Hepatocyte (in vitro differentiated cells): ENCODE measurements around the gene GLIS2. TPM values are rescaled to one million over a fixed set of nuclear protein-coding genes. Genes with fewer than 3 reads are reported as not detected.
A peak's percentile ranks its signal among the peaks of the same experiment; 100 is the strongest.

ENCODE experiments used
- DNase-seq: peaks from one replicate; pipeline ENCODE4 v3.0.0-alpha.2; 2016; ENCODE audit warnings: low spot score
- H2AFZ ChIP-seq: fragments of 200-600 bp; sonication (generic); 2 replicates; pipeline ENCODE4 v1.6.0; 2016; ENCODE audit warnings: antibody characterized with exemption, mild to moderate bottlenecking
- H3K27ac ChIP-seq: fragments of 200-600 bp; sonication (generic); 2 replicates; pipeline ENCODE4 v1.5.1; 2016; ENCODE audit warnings: mild to moderate bottlenecking
- H3K27me3 ChIP-seq: fragments of 200-600 bp; sonication (generic); 2 replicates; pipeline ENCODE4 v1.6.1; 2016
- H3K36me3 ChIP-seq: fragments of 200-600 bp; sonication (generic); replicated peaks from 2 replicates; pipeline ENCODE4 v1.5.1; 2016; ENCODE audit warnings: low read depth; ENCODE audit not compliant: insufficient read depth
- H3K4me1 ChIP-seq: fragments of 200-600 bp; sonication (generic); 2 replicates; pipeline ENCODE4 v1.5.1; 2016; ENCODE audit warnings: mild to moderate bottlenecking, moderate library complexity; ENCODE audit not compliant: insufficient read depth
- H3K4me2 ChIP-seq: fragments of 200-600 bp; sonication (generic); 2 replicates; pipeline ENCODE4 v1.6.0; 2016
- H3K4me3 ChIP-seq: fragments of 200-600 bp; sonication (generic); 2 replicates; pipeline ENCODE4 v1.5.1; 2016; ENCODE audit warnings: mild to moderate bottlenecking
- H3K79me2 ChIP-seq: fragments of 200-600 bp; sonication (generic); 2 replicates; pipeline ENCODE4 v1.6.0; 2017; ENCODE audit warnings: mild to moderate bottlenecking
- H3K9me2 ChIP-seq: fragments of 200-600 bp; sonication (generic); replicated peaks from 2 replicates; pipeline ENCODE4 v1.6.0; 2017; ENCODE audit warnings: mild to moderate bottlenecking; ENCODE audit not compliant: insufficient read depth
- H3K9me3 ChIP-seq: fragments of 200-600 bp; sonication (generic); 2 replicates; pipeline ENCODE4 v1.5.1; 2016; ENCODE audit warnings: low read depth, mild to moderate bottlenecking
- H4K20me1 ChIP-seq: fragments of 200-600 bp; sonication (generic); 2 replicates; pipeline ENCODE4 v1.6.0; 2016; ENCODE audit warnings: mild to moderate bottlenecking; ENCODE audit not compliant: insufficient read depth, poor library complexity, severe bottlenecking
- CTCF ChIP-seq: fragments of 200-600 bp; sonication (generic); IDR thresholded peaks from 2 replicates; pipeline ENCODE4 v1.5.1; 2016; ENCODE audit warnings: antibody characterized with exemption, mild to moderate bottlenecking; ENCODE audit not compliant: poor library complexity
- EZH2 ChIP-seq: fragments of 200-600 bp; sonication (generic); IDR thresholded peaks from 2 replicates; pipeline ENCODE4 v1.6.1; 2016; ENCODE audit warnings: antibody characterized with exemption, mild to moderate bottlenecking, borderline replicate concordance
- EZH2phosphoT487 ChIP-seq: fragments of 200-600 bp; sonication (generic); IDR thresholded peaks from one replicate; pipeline ENCODE4 v1.6.1; 2018; ENCODE audit warnings: antibody characterized with exemption, mild to moderate bottlenecking, low read depth, moderate library complexity; ENCODE audit not compliant: unreplicated experiment, severe bottlenecking
- WGBS: methylation state at CpG from one replicate; pipeline ENCODE4 v1.1.6; 2016; ENCODE audit warnings: low lambda C conversion rate; ENCODE audit errors: missing lambda C conversion rate; 5-methylcytosine and 5-hydroxymethylcytosine counted together
- polyA plus RNA-seq: library from polyadenylated mRNA; unstranded; fragments of >200 nt; fragmentation: Nextera tagmentation; extraction: Ambion mirVana; gene quantifications from 2 replicates; pipeline ENCODE4 v1.2.1, GENCODE V29; 2016
- total RNA-seq: library from RNA; depleted of rRNA; stranded (reverse); fragments of >200 nt; gene quantifications from 2 replicates; pipeline ENCODE4 v1.2.3, GENCODE V29; 2014

Gene GLIS2
- total and polyA plus RNA-seq, 2 experiments from 2014 or later = 3.6 to 11.3 TPM

- H3K27me3 ChIP-seq = no peaks in the 10 kb centered on the region
- peak overlapping the region; percentile 93 for H3K27ac ChIP-seq
- 55% methylated on average over 16 of the region's 16 CpGs for WGBS
- H3K36me3 ChIP-seq = no peaks in the 10 kb centered on the region
- peak overlapping the region; percentile 38 for H3K4me3 ChIP-seq
- H3K9me3 ChIP-seq = no peaks in the 10 kb centered on the region
- no peak overlapping the region for H2AFZ ChIP-seq
- peak overlapping the region; percentile 80 for H3K4me2 ChIP-seq
- TF ChIP-seq EZH2phosphoT487 = no peak
- no peak for TF ChIP-seq CTCF
- TF ChIP-seq EZH2 = no peak
- peak; percentile 28 for DNase-seq
- H4K20me1 ChIP-seq = no peaks in the 10 kb centered on the region
- H3K79me2 ChIP-seq = peaks cover 16% of the 10 kb centered on the region
- H3K9me2 ChIP-seq = no peaks in the 10 kb centered on the region
- peaks cover 17% of the 10 kb centered on the region for H3K4me1 ChIP-seq
Observed at GRCh38 chr16:4306470-4307214, 9.2 kb upstream of the GLIS2 start.

- peak; percentile 99 for DNase-seq
- Histone ChIP-seq H2AFZ (peak overlapping the region; percentile 53), H3K27me3 (no peaks in the 10 kb centered on the region), H3K4me3 (peak overlapping the region; percentile 38), H4K20me1 (no peaks in the 10 kb centered on the region), H3K79me2 (peaks cover 16% of the 10 kb centered on the region), H3K36me3 (no peaks in the 10 kb centered on the region), H3K27ac (peak overlapping the region; percentile 93), H3K4me2 (peak overlapping the region; percentile 80), H3K9me3 (no peaks in the 10 kb centered on the region), H3K9me2 (no peaks in the 10 kb centered on the region), H3K4me1 (peaks cover 17% of the 10 kb centered on the region)
- TF ChIP-seq EZH2phosphoT487 = no peak
- 6% methylated on average over 40 of the region's 68 CpGs for WGBS
Observed at GRCh38 chr16:4307215-4308037, 8.4 kb upstream of the GLIS2 start.

- peak overlapping the region; percentile 69 for H3K27ac ChIP-seq
- TF ChIP-seq EZH2phosphoT487 (no peak), EZH2 (no peak), CTCF (no peak)
- WGBS = 89% methylated on average over 11 of the region's 14 CpGs
Observed at GRCh38 chr16:4309102-4309832, 6.6 kb upstream of the GLIS2 start.

More at GRCh38 chr16:4309102-4309832, 6.6 kb upstream of the GLIS2 start:
- DNase-seq = no peak
- no peaks in the 10 kb centered on the region for H3K9me2 ChIP-seq
- H3K4me3 ChIP-seq = no peak overlapping the region
- H3K27me3 ChIP-seq = no peaks in the 10 kb centered on the region
- H2AFZ ChIP-seq = no peak overlapping the region
- no peaks in the 10 kb centered on the region for H3K36me3 ChIP-seq
- H3K9me3 ChIP-seq = no peaks in the 10 kb centered on the region
- no peaks in the 10 kb centered on the region for H4K20me1 ChIP-seq
- H3K4me2 ChIP-seq = no peak overlapping the region
- peaks cover 22% of the 10 kb centered on the region for H3K4me1 ChIP-seq
- H3K79me2 ChIP-seq = peaks cover 19% of the 10 kb centered on the region
